ENCODE results near the gene VPS35L.

VPS35L gene

DNA sequence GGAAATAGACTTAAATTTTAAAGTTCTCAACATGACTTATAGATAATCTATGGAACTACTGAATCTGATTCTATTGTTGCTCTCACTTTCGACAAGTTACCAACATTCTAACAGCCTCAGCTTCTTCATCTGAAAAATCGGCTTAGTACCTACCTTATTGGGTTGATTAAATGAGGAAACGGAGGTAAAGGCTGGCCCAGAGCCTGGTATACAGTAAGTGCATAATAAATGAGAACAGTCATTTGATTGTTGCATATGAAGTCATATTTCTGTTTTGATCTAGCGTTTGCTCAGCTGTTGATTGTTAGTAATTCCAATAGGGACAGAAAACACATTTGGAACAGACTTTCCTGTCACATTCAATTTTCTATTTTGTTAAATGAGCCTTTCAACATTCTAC, 4.6 kb downstream of the VPS35L start:
- TF ChIP-seq, protein P1, sequence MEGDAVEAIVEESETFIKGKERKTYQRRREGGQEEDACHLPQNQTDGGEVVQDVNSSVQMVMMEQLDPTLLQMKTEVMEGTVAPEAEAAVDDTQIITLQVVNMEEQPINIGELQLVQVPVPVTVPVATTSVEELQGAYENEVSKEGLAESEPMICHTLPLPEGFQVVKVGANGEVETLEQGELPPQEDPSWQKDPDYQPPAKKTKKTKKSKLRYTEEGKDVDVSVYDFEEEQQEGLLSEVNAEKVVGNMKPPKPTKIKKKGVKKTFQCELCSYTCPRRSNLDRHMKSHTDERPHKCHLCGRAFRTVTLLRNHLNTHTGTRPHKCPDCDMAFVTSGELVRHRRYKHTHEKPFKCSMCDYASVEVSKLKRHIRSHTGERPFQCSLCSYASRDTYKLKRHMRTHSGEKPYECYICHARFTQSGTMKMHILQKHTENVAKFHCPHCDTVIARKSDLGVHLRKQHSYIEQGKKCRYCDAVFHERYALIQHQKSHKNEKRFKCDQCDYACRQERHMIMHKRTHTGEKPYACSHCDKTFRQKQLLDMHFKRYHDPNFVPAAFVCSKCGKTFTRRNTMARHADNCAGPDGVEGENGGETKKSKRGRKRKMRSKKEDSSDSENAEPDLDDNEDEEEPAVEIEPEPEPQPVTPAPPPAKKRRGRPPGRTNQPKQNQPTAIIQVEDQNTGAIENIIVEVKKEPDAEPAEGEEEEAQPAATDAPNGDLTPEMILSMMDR (IDR thresholded peaks at IDR 0.05; ENCODE audit: low read depth, low read length), result no peak
- H3K4me3 ChIP-seq (ENCODE audit: low read depth, low read length), result no peak overlapping the region

DNA sequence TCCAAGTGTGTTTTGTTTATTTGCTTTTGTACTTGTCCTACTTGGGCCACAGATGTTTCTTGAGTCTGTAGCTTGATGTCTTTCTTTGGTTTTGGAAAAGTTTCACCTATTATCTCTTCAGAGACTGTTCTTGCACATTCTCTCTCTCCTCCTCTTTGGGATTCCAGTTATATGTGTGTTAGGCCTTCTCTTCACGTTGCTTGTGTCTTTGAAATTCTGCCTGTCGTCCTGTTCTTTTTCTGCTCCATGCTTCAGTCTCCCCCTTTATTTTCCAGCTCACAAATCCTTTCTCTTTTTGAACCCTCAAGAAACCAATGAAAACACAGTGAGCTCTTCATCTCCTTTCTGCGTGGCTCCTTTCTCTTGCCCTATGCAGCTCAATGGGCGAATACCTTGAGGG, 7.9 kb downstream of the VPS35L start:
- TF ChIP-seq, protein P1 (IDR thresholded peaks at IDR 0.05; ENCODE audit: low read depth, low read length), result no peak
- H3K4me3 ChIP-seq (ENCODE audit: low read depth, low read length), result no peak overlapping the region

DNA sequence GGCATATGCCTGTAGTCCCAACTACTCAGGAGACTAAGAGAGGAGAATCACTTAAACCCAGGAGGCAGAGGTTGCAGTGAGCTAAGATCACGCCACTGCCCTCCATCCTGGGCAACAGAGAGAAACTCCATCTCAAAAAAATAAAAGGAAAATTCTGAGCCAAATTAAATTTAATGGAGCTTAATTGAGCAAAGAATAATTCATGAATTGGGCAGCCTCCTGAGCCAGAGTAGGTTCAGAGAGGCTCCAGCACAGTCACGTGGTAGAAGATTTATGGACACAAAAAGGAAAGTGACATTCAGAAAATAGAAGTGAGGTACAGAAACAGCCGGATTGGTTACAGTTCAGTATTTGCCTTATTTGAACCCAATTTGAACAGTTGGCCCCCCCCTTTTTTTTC, 10.9 kb downstream of the VPS35L start:
- TF ChIP-seq, protein P1 (IDR thresholded peaks at IDR 0.05; ENCODE audit: low read depth, low read length), result no peak
- H3K4me3 ChIP-seq (ENCODE audit: low read depth, low read length), result no peak overlapping the region

DNA sequence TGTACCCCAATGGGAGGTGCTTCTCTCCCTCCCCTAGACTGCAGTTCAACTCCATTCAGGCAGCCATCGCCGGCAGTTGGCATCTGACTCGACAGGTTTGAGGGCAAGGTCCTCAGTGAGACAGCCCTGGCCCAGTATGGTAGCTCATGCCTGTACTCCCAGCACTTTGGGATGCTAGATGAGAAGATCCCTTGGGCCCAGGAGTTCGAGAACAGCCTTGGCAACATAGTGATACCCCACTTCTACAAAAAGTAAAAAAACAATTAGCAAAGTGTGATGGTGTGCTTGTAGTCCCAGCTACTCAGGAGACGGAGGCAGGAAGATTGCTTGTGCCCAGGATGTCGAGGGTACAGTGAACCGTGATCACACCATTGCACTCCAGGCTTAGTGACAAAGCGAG, 12.1 kb downstream of the VPS35L start:
- TF ChIP-seq, protein P1 (IDR thresholded peaks at IDR 0.05; ENCODE audit: low read depth, low read length), result no peak
- H3K4me3 ChIP-seq (ENCODE audit: low read depth, low read length), result no peak overlapping the region

DNA sequence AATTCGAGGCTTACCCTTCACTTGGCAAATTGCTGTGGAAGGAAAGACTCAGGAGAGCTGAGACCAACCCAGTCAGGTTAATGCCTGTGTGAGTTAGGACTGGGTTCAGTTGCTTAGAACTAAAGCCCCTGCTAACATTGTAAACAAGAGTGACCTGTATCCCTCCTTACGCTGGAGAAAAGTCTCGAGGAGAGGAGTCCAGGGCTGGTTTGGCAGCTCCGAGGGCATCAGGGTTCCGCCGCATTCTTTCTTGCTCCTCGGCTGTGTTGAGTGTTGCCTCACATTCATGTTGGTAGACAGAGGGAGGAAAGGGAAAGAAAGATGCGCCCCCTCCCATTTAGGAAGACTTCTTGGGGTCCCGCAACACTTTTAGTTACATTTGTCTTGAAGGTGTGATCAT, 18.5 kb downstream of the VPS35L start:
- TF ChIP-seq, protein P1 (IDR thresholded peaks at IDR 0.05; ENCODE audit: low read depth, low read length), result no peak
- no peak overlapping the region for H3K4me3 ChIP-seq (ENCODE audit: low read depth, low read length)

DNA sequence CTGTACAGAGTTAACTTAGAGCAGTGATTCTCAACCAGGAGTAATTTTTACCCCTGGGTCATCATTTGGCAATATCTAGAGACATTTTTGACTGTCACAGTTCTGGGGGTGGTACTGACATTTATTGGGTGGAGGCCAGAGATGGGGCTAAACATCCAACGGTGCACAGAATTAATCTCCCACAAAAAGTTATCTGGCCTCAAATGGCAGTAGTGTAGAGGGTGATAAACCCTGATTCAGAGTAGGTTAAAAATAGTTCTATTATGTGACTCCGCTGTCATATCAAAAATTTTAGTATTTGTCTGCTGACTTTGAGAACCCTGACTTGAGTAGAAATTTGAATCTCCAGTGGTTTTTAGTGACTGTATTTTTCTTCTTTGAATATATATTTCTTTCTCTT, 19.1 kb downstream of the VPS35L start:
- H3K4me3 ChIP-seq (ENCODE audit: low read depth, low read length), result no peak overlapping the region
- TF ChIP-seq, protein P1 (IDR thresholded peaks at IDR 0.05; ENCODE audit: low read depth, low read length), result no peak

DNA sequence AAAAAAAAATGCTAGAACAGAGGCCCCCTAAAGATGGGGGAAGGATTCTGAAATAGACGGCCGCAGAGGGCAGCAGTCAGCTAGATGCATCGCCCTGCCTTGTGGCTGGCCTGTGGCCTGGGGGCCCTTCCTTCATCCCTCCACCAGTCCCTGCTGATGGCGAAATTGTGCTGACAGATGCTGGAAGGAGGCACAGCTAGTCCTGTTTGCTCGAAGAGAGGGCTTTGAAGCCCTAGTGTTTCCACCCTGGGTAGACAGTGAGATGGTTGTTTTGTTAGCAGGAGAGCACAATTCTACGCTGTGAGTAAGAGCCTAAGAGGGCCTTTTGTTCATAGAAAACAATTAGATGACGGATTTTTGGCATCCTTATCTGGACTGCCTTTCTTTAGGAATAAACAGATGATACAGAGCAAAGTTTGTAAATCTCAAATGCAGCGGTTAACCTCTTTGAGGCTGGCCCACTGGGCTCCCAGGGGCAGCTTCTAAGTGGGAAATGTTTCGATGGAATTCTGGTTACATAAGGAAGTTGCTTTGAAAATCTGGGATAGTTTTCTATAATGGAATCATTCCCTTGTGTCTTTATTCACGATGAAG, 23.0 kb downstream of the VPS35L start:
- TF ChIP-seq, protein P1 (IDR thresholded peaks at IDR 0.05; ENCODE audit: low read depth, low read length), result no peak
- H3K4me3 ChIP-seq (ENCODE audit: low read depth, low read length), result no peak overlapping the region
